Lung (tissue), 12 donors: ENCODE results near the gene SPATS2L. TPM values are rescaled to one million over a fixed set of nuclear protein-coding genes. Genes with fewer than 3 reads are reported as not detected.

ENCODE experiments used
- ATAC-seq: fragments of 200-7000 bp; cut with Tn5 transposase; one replicate; pipeline ENCODE4 v1.9.1; 2020; ENCODE audit warnings: moderate number of reproducible peaks; ENCODE audit not compliant: insufficient read depth, low FRiP score
- DNase-seq, 3 donors: peaks; one replicate each; pipeline ENCODE4 v3.0.0-alpha.2; 2013 to 2017
- H3K27ac ChIP-seq, 2 donors: one replicate each; pipeline ENCODE4 v1.5.1; 2013; ENCODE audit warnings: mild to moderate bottlenecking in 2 of 2, moderate library complexity in 2 of 2, control low read depth in 1 of 2, inconsistent platforms in 1 of 2, low read depth in 1 of 2, low read length in 1 of 2
- H3K27me3 ChIP-seq, 3 donors: one replicate each; pipeline ENCODE4 v1.5.1; 2013; ENCODE audit warnings: low read length in 2 of 3; ENCODE audit not compliant: control insufficient read depth in 3 of 3, insufficient read depth in 3 of 3
- H3K36me3 ChIP-seq, 4 donors: one replicate each; pipeline ENCODE4 v1.5.1; 2013; ENCODE audit warnings: low read length in 4 of 4, mild to moderate bottlenecking in 1 of 4, moderate library complexity in 1 of 4; ENCODE audit not compliant: control insufficient read depth in 4 of 4, insufficient read depth in 4 of 4
- H3K4me1 ChIP-seq, 5 donors: one replicate each; pipeline ENCODE4 v1.5.1; 2013; ENCODE audit warnings: low read length in 5 of 5, mild to moderate bottlenecking in 2 of 5, moderate library complexity in 1 of 5; ENCODE audit not compliant: control insufficient read depth in 5 of 5, insufficient read depth in 5 of 5
- H3K4me3 ChIP-seq: one replicate; pipeline ENCODE4 v1.5.1; 2013; ENCODE audit warnings: mild to moderate bottlenecking, control low read depth, moderate library complexity
- H3K9ac ChIP-seq, 2 donors: one replicate each; pipeline ENCODE4 v1.5.1; 2013; ENCODE audit warnings: low read length in 2 of 2, control low read depth in 1 of 2; ENCODE audit not compliant: insufficient read depth in 1 of 2
- H3K9me3 ChIP-seq, 4 donors: one replicate each; pipeline ENCODE4 v1.5.1; 2013; ENCODE audit warnings: low read length in 3 of 4, mild to moderate bottlenecking in 1 of 4, moderate library complexity in 1 of 4; ENCODE audit not compliant: control insufficient read depth in 4 of 4, insufficient read depth in 3 of 4
- CTCF ChIP-seq: IDR thresholded peaks from 2 replicates; pipeline ENCODE4 v1.5.1; 2012; ENCODE audit warnings: mild to moderate bottlenecking; ENCODE audit errors: control extremely low read depth, extremely low read depth
- WGBS, 2 donors: extraction: QIAGEN DNeasy Blood & Tissue Kit; methylation state at CpG; one replicate each; pipeline ENCODE4 v1.1.7; 2013; 5-methylcytosine and 5-hydroxymethylcytosine counted together
- polyA plus RNA-seq, 2 donors: library from polyadenylated mRNA; stranded (reverse); fragments of 200-250 nt; gene quantifications; one replicate each; pipeline ENCODE4 v1.2.1, GENCODE V29; 2013
- total RNA-seq, 2 donors: library from RNA; depleted of rRNA in 1 of 2; stranded (reverse); fragments of >200 nt in 1 of 2; gene quantifications; one replicate each; pipeline ENCODE4 v1.2.1, GENCODE V29; 2014 to 2021
- donor health status: control.
- donor health status: control.
- donor health status: Bipolar disorder and iron deficiency.
- donor health status: healthy.
- donor health status: DM: yes; HTN: yes; CAD: no.

The SPATS2L gene
- total and polyA plus RNA-seq, 4 donors, result 30.5 to 96.8 (median 57.2) TPM

GRCh38 chr2:200356857-200357384 is 50.4 kb downstream of the SPATS2L start:
- H3K27me3 ChIP-seq, result no peaks in the 10 kb centered on the region
- no peak for TF ChIP-seq CTCF
- peaks cover 0 to 31% (median 18%) of the 10 kb centered on the region in 5 donors for H3K4me1 ChIP-seq
- WGBS, 2 donors, result 68 to 69% methylated on average over 1 of the region's 1 CpG
- no peaks in the 10 kb centered on the region for H3K36me3 ChIP-seq
- no peak overlapping the region for H3K9ac ChIP-seq
- no peaks in the 10 kb centered on the region for H3K9me3 ChIP-seq
- DNase-seq (peak in 1 of 3 donors; percentile 27), ATAC-seq (no peak)
- no peak overlapping the region for H3K4me3 ChIP-seq
- no peak overlapping the region for H3K27ac ChIP-seq

- TF ChIP-seq CTCF, result no peak
- Histone ChIP-seq H3K27me3 (no peaks in the 10 kb centered on the region), H3K4me3 (no peak overlapping the region), H3K4me1 (peaks cover 0 to 25% (median 13%) of the 10 kb centered on the region in 5 donors), H3K9ac (no peak overlapping the region), H3K27ac (no peak overlapping the region), H3K36me3 (no peaks in the 10 kb centered on the region), H3K9me3 (no peaks in the 10 kb centered on the region)
- 82 to 89% methylated on average over 3 of the region's 3 CpGs for WGBS, 2 donors
- DNase-seq (no peak), ATAC-seq (no peak)
Measured at GRCh38 chr2:200357845-200358244, 51.4 kb downstream of the SPATS2L start.

- Histone ChIP-seq H3K9me3 (no peaks in the 10 kb centered on the region), H3K4me3 (no peak overlapping the region), H3K36me3 (no peaks in the 10 kb centered on the region), H3K27ac (no peak overlapping the region), H3K27me3 (no peaks in the 10 kb centered on the region), H3K9ac (no peak overlapping the region), H3K4me1 (peaks cover 0 to 20% (median 6%) of the 10 kb centered on the region in 5 donors)
- DNase-seq (no peak), ATAC-seq (no peak)
- WGBS, 2 donors, result 92 to 94% methylated on average over 2 of the region's 2 CpGs
- TF ChIP-seq CTCF, result no peak
Measured at GRCh38 chr2:200359552-200359951, 53.1 kb downstream of the SPATS2L start.

- no peak overlapping the region for H3K9ac ChIP-seq
- TF ChIP-seq CTCF, result no peak
- H3K9me3 ChIP-seq, result no peaks in the 10 kb centered on the region
- peaks cover 0 to 22% (median 9%) of the 10 kb centered on the region in 5 donors for H3K4me1 ChIP-seq
- H3K27ac ChIP-seq, result peak overlapping the region in 1 of 2 donors; percentile 53
- no peaks in the 10 kb centered on the region for H3K27me3 ChIP-seq
- no peaks in the 10 kb centered on the region for H3K36me3 ChIP-seq
- ATAC-seq, result no peak
- no peak overlapping the region for H3K4me3 ChIP-seq
- 90 to 92% methylated on average over 5 of the region's 5 CpGs for WGBS, 2 donors
- DNase-seq, result no peak
Measured at GRCh38 chr2:200360364-200360763, 53.9 kb downstream of the SPATS2L start.
